A673 (cell line): Measurements from ENCODE around the gene B3GALT5.

Experiments used
- EZH2 ChIP-seq: fragments of 200-600 bp; sonication (generic); IDR thresholded peaks from 2 replicates; pipeline ENCODE4 v1.6.1; 2017; ENCODE audit warnings: borderline replicate concordance, low read depth, mild to moderate bottlenecking, mixed read lengths, antibody characterized with exemption, low read length; ENCODE audit not compliant: poor library complexity, severe bottlenecking
- TF ChIP-seq, protein P1 (sequence below): fragments of 300-800, 200-600 bp; sonication (generic); conservative IDR thresholded peaks from 2 replicates; pipeline ENCODE4 v1.5.1; 2017; ENCODE audit warnings: low read depth, mild to moderate bottlenecking, antibody characterized with exemption, low read length, moderate library complexity, mixed read lengths

DNA sequence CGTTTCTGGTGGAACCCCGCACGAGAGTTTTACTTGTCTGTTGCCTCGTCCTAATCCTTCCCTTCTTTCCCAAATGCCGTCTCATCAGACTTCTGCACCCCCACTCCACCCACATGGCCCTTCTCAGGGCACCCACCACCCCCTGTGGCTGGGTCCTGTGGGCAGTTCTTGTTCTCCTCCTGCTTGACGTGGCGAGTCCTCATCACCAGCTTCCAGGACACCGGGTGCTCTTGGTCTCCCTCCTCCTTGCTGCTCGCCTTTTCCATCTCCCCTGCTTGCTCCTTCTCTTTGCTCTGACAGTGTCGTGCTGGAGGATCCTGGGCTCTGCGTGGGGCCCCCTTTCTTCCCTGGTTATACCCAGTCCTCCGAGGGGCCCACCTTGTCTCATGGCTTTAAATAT, 51.8 kb downstream of the B3GALT5 start:
- TF ChIP-seq, protein P1, sequence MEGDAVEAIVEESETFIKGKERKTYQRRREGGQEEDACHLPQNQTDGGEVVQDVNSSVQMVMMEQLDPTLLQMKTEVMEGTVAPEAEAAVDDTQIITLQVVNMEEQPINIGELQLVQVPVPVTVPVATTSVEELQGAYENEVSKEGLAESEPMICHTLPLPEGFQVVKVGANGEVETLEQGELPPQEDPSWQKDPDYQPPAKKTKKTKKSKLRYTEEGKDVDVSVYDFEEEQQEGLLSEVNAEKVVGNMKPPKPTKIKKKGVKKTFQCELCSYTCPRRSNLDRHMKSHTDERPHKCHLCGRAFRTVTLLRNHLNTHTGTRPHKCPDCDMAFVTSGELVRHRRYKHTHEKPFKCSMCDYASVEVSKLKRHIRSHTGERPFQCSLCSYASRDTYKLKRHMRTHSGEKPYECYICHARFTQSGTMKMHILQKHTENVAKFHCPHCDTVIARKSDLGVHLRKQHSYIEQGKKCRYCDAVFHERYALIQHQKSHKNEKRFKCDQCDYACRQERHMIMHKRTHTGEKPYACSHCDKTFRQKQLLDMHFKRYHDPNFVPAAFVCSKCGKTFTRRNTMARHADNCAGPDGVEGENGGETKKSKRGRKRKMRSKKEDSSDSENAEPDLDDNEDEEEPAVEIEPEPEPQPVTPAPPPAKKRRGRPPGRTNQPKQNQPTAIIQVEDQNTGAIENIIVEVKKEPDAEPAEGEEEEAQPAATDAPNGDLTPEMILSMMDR, result no peak
- TF ChIP-seq EZH2, result no peak
